HG03039 (cell line): Measurements from ENCODE around the gene ELMO1.
A peak's percentile ranks its signal among the peaks of the same experiment; 100 is the strongest.

Source experiments
- ATAC-seq: cut with Tn5 transposase; IDR thresholded peaks from one replicate; pipeline ENCODE4 v1.9.1; 2021; ENCODE audit warnings: mild to moderate bottlenecking, moderate library complexity; ENCODE audit not compliant: unreplicated experiment

ELMO1 gene

DNA sequence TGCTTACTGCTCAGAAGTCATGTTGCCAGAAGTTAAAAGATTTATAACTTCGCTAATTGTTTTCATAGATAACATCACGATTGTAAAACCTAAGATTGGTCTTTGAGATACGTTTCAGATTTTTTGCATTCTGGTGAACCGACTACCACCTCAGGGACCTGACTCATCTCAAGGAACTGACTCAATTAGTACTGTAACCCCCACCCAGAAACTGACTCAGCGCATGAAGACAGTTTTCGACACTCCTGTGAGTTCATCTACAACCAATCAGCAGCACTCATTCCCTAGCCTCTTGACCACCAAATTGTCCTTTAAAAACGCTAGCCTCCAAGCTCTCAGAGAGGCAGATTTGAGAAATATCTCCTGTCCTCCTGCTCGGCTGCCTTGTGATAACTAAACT lies 72.3 kb downstream of the ELMO1 start:
- no peak for ATAC-seq

DNA sequence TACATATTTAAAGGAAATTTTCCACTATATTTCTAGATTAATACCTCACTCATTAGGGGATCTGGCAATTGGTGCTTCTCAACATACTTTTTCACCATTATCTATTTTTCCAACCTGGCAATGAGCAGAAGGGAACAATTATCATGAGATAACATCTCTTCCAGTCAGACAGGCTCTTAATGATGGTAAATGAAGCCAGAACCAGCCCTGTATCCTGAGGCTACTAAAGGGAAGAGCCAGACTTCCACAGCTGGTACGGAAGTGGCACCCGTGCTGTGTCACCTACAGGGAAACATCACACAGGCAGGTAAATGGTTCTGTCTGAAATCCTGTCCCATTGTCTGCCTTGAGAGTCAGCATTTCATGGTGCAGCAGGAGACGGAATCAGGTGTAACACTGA lies 75.9 kb downstream of the ELMO1 start:
- no peak for ATAC-seq

DNA sequence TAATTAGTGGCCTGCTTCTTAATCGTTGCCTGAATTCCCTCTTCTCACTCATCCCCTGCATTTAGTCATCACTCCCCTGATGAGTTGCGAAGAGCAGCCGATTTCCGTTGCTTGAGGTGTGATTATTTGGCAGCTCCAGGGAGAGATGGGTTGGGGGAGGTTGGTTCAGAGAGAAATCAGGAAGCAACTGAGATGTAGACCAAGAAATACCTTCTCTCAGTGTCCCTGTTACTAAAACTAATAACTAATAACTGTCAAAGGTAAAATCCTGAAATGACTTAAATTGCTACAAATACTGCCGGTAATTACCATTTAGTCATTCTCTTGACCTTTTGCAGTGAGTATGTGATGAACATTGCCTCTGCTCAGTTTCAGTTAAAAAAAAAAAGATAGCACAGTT lies 76.9 kb downstream of the ELMO1 start:
- ATAC-seq, result no peak

DNA sequence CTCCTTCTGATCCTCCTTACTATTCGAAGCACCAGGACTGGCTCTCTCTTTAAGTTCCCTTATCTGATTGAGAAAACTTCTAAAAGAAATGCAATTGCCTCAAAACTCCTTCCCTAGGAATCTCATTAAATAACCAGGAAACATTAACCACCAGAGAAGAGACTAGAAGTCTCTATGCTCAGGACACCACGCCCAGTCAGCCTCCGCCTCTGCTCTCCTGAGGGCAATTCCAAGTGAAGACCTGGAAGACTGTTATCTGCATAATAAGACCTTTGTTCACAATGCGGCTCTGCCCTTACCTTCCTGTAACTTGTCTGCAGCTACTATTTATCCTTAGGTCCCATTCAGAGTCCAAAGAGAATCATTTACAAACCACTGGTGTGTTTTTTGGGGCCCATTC lies 78.8 kb downstream of the ELMO1 start:
- ATAC-seq, result no peak

DNA sequence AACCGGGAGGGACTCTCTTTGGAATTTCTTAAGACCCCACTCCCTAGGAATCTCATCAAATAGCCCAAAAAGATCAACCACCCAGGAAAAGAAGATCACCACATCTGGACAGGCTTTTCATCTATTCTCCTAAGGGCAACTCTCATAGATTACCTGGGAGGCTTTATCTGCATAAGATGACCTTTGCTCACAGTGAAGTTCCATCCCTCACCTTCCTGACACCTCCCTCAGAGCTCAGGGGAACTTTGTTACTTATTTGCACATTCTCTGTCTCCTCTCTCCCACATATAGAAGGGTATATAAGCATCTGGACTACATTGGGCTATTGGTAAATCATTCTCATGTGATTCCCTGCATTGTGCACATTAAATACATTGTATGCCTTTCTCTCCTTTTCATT lies 80.1 kb downstream of the ELMO1 start:
- no peak for ATAC-seq

DNA sequence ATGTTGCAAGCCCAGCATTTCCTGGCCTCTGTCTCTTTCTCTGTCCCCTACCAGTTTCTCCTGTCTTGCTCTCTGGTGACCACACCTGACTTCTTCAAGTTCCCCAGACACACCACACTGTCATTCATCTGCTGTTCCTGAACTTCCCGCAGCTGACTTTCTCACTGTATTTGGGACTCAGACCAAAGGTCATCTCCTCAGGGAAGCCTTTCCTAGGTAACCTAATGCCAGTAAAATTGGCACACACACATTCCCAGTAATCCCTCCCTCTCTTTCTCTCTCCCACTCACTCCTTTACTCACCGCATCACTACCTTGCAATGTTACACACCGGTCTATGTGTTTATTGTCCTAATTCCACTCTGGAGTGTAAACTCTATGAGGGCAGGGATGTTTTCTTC lies 81.7 kb downstream of the ELMO1 start:
- ATAC-seq, result no peak

DNA sequence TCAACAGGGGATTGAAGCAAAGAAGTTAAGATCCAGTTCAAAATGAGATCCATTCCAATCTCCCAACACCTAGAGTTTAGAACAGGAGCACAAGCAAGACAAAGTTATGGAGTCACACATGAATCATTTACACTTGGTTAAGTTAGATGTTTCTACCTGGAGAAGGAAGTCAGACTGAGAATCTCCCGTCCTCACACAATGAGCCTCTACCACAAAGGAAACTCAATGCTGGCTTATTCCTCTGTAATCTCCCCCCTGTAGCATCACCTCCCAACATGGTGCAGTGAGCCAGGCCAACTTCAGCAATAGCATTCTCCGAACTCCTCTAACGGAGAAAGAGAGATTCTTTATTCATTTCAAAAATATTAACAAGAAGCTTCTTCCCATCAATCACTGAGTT lies 82.2 kb downstream of the ELMO1 start:
- ATAC-seq, result no peak

DNA sequence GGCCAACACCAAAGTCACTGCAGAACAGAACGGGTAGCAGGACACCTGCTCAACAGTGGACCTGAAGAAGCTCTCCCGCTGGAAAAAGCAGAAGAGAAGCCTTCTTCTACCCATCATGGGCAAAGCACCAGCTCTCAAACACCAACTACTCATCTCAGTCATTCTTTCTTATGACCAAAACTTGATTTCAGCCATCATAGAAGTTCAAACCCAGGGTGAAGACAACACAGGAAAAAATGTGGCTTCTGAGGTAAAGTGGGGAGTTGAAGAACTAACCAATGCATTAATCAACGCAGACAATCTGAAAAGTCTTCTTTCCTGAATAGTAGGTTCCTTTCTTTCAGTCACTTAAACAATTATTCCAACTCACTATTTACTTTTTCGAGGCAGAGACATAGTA lies 83.3 kb downstream of the ELMO1 start:
- ATAC-seq, result no peak

DNA sequence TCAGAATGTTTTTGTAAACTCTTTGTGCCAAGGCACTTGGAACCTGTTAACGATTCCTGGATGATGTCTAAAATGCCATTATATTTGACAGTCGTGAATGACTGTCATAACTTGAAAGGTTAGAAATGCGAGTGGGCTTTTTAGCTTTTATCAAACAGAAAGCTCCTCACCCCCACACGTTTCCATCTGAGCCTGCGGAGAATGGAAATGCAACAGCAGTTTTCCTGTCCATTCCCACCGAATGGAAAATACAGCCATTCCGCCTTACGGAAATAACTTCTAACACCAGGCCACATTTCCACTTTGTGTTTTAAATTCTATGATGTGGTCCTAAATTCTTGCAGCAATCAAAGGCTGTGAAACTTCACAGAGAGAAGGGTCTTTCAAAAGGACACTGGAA lies 83.8 kb downstream of the ELMO1 start:
- no peak for ATAC-seq

DNA sequence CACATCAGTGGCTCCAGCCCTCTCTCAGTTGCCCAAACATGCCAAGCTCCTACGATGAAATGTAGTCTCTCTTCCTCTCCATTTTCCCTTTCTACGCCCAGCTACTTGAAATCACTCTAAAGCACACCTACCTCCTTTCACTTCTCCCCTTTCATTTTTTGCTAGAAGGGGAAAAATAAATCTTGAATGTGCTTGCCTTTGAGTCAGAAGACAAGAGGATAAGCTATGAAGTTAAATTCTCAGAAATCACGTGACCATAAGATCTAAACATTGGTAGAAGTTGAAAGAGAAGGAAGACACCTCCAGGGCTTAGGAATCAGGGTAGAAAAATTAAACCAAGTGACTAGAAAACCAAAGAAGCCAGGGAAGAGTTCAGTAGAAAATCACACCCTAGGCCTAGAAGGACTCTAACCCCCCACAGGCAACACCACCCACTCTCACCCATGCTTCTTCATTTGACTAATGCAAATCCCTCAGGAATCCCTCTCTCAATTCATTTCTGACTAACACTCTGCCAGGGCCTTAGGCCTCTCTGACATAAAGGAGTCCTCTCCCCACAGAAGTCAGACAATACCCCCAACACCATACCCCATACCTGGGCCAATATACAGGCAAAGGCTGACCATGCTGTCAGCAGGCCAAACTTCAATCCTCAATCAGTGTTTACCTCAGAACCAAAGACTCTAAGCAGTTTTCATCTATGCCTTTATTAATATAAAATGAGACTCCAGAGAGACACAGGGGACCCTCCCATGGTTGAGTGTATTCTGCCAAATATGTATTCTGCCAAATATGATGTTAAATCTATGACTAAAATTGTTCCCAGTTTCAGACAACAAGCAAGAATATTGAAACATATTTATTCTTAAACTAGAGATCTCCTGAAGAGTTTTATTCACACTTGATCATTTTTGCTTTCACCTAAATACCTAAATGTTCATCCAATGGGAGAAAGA lies 84.8 kb downstream of the ELMO1 start:
- ATAC-seq, result no peak

DNA sequence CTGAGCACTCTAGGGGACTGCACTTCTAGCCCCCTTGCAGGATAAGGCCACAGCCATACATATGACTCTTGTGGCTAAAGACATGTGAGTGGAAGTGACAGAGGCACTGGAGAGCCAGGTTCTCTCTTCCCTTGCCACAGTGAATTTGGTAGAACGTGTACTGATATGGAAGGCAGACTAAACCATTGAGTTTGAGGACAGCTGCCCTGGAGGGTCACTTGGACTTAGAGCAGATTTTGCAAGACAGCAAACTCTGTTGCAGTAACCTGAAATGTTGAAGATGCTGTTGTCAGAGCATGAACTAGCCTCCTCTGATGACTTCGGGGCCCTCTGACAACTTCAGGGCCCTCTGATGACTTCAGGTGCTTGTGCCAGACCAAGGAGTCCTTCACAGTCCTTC lies 85.9 kb downstream of the ELMO1 start:
- ATAC-seq, result no peak

DNA sequence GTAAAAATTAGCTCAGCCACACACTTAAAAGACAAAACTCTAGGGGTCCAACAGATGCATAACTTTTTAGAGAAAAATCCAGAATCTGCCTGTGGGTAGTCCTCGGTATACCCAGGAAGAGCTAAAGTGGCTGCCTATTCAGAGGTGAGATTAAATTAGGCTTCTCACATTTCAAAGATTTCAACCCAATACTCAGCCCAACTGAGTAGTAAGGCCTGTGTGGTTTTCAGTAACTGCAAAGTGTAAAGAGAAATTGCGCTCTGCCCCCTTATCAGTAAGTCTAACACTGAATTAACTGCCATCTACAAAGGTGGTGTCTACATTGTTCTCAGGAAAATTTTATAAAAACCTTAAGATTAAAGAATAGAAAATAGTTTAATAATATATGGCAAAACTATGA lies 88.2 kb downstream of the ELMO1 start:
- ATAC-seq, result no peak

DNA sequence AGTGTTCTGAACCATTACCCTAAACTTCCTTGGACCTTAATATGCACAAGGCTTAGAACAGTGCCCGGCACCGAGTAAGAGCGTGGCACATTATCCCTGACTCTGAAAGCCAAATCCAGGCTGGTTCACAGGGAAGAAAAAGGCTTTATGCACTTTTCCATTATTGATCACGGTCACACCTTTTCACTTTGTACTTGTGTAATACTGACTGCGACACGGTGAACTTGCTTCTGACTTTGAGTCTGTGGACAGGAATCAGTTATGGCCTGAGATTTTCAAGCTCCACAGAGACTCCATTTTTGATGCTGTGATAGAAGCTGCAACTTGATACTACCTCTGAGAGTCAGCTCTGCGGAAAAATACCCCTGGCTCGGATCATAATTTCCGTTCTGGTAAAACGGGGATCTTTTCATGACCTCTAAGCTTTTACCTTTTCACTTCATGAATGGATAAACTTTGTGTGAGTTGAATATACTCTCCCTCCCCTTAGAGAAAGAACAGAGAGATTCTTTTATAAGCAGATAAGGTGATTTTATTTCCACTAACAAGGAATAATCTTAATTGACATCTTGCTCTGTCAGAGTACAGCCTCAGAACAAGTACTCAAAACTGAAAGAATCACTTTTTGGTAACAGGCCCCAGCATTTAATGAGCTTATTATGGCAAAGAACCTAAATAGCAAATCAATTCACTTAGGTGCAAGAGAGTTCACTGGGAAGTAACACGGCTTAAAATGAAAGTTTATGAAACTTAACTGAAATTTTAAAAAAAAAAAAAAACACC lies 88.8 kb downstream of the ELMO1 start:
- no peak for ATAC-seq

DNA sequence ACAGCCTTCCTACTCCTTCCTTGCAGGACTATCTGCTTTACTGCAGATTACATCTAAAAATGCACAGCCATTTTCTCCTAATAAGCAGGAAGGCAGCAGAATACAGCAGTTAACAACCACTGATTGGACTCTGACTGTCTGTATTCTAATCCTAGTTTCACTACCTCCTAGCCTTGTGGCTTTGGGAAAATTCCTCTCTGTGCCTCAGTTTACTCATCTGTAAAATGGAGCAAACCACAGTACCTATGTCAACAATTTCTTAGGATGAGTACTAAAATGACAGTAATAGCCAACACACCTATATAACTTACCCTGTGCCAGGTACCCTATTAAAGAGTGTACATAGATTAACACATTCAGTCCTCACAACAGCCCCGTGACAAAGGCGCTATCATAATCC lies 89.5 kb downstream of the ELMO1 start:
- no peak for ATAC-seq

DNA sequence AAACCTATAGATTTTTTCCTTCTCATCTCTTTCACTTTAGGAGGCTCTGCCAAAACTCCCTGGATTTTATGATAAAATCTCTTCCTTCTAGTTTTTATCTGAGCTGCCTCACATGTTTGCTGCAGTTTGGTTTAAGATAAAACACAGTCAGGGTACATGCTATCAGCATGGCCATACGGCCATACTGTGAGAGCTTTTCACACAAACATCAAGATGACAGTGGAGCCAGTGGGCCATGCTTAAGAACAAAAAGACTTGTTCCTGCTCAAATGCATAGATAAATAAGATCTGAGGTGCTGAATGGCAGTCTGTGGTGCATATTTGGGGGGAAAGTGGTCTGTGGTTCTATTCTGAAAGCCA lies 91.0 kb downstream of the ELMO1 start:
- no peak for ATAC-seq

DNA sequence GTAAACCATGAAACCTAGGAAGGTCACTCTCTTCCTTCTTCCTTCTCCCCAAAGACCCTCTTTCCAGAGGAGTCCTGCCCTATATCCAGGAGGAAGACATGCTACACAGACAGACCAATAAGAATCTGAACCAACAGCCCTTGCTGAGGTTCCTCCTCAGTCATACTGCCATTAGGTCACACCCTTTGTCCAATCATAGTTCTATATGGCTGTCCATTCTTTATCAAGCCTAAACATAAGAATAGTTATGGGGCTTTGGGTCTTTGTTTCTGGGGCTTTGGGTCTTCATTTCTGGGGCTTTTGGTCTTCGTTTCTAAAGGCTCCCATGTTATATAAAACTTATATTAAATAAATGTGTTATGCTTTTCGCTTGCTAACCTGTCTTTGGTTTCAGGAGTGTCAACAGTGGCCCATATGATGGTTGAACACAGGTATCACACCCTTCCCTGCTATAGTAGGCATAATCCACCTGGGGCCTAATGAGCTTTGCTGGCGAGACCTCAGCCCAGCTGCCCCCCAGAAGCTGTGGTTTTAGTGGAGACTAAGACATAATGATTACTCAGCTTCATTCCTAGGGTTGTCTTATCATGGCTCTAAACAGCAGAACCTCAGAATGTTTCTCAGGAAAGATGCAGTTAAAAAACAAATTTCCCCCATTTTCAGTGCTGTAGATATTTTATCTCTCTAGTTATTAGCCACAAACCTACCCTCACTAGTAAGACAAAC lies 91.6 kb downstream of the ELMO1 start:
- ATAC-seq, result no peak

DNA sequence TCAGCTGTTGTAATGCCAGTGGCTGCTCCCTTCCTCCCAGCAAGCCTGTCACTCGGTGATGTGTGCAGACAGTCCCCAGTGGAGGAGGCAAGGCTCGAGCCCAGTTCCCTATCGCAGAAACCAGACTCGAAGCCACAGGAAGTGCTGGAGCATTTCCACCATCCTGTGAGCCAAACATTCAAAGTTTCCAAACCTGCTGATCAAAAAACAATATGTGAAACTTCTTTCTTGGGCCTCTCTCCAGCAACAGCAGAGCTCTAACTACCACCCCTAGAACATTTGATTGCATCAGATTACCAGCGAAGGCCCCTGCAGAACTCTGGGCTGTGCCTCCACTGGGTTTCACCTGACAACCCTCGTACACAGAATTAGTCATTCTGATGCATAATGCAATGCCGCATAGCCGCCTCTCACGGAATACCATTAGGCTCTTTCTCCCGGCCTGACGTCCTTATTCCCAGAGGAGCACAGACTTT lies 94.0 kb downstream of the ELMO1 start:
- peak; percentile 61 for ATAC-seq

DNA sequence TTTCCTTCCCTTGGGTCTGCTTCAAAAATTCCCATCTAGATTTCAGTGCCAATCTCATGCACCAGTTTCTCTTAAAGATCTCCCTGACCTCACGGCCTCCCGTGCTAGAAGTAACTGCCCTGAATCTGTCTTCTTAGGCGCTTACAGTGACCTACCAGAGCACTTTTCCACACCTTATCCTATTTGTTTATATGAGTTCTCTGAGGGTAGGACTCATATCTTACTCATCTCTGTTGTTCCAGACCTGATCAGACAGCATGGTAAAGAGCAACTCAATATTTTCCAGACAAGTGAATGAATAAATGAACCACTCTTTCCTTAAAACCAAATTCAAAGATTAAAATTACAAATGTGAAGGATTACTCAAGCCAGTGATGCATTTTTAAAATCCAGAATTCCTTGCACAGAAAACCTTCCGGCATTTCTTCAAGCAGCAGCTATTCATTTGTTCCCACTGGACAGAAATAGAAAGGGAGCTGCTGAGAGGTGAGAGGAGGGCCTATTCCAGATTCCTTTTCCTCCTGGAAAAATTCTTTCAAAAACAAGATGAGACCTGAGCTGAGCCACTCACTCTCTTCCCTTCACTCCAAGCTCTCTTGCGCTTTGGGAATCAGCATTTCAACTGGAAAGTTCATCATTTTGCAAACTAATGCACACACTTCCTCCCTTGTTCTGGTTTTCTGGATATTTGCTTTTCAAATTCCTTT lies 94.6 kb downstream of the ELMO1 start:
- no peak for ATAC-seq

DNA sequence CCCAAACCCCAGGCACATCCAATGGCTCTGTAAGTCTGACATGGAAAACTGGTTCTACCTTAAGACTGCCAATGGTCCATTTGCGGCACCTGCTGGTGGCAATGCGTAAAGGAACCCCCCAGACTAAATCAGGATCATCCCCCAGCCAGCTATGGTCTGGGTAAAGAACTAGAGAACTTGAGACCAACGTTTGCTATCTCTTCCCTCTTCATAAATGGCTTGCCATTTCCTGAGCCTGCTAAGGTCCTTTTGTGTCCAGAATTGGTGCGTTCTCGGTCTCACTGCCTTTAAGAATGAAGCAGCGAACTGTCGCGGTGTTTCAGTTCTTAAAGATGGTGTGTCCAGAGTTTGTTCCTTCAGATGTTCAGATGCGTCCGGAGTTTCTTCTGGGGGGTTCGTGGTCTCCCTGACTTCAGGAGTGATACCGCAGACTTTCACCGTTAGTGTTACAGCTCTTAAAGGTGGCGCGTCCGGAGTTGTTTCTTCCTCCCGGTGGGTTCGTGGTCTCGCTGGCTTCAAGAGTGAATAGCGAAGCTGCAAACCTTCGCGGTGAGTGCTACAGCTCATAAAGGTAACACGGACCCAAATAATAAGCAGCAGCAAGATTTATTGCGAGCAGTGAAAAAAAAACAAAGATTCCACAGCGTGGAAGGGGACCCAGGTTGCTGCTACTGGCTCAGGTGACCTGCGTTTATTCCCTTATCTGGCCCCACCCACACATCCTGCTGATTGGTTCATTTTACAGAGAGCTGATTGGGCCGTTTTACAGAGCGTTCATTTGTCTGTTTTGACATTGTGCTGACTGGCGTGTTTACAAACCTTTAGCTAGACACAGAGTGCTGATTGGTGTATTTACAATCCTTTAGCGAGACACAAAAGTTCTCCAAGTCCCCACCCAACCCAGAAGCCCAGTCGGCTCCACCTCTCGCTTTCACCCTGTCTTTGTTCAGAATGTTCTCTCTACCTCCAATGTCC lies 95.4 kb downstream of the ELMO1 start:
- peak; percentile 40 for ATAC-seq
